PFSK-1 (cell line): ENCODE data around the gene GINS3.

Experiments used
- FOXP2 ChIP-seq: optimal IDR thresholded peaks from 2 replicates; pipeline ENCODE3; 2011; ENCODE audit warnings: borderline replicate concordance, control low read depth, inconsistent platforms; ENCODE audit not compliant: insufficient read depth; ENCODE audit errors: extremely low read length, extremely low read depth
- POLR2AphosphoS5 ChIP-seq: IDR thresholded peaks from 2 replicates; pipeline ENCODE4 v1.6.1; 2012; ENCODE audit warnings: low read depth, mild to moderate bottlenecking, control low read depth, low read length, moderate library complexity
- SIN3A ChIP-seq: IDR thresholded peaks from 2 replicates; pipeline ENCODE4 v1.6.1; 2012; ENCODE audit warnings: mild to moderate bottlenecking, low read length, moderate library complexity, borderline replicate concordance; ENCODE audit not compliant: insufficient read depth
- TAF1 ChIP-seq: IDR thresholded peaks from 2 replicates; pipeline ENCODE4 v1.6.1; 2012; ENCODE audit warnings: low read length, control low read depth, borderline replicate concordance; ENCODE audit not compliant: insufficient read depth
- TF ChIP-seq, protein P1 (sequence below), 2 experiments: IDR thresholded peaks; 2 replicates each; pipeline versions ENCODE4 v1.6.1 to v1.8.0; 2011 to 2012; ENCODE audit warnings: low read depth in 2 of 2, low read length in 2 of 2, control low read depth in 1 of 2, inconsistent platforms in 1 of 2, mild to moderate bottlenecking in 1 of 2, moderate library complexity in 1 of 2; ENCODE audit not compliant: insufficient read depth in 1 of 2

The GINS3 gene

GRCh38 chr16:58417035-58417434 lies 24.8 kb downstream of the GINS3 start:
- no peak for TF ChIP-seq SIN3A
- TF ChIP-seq, protein P1, sequence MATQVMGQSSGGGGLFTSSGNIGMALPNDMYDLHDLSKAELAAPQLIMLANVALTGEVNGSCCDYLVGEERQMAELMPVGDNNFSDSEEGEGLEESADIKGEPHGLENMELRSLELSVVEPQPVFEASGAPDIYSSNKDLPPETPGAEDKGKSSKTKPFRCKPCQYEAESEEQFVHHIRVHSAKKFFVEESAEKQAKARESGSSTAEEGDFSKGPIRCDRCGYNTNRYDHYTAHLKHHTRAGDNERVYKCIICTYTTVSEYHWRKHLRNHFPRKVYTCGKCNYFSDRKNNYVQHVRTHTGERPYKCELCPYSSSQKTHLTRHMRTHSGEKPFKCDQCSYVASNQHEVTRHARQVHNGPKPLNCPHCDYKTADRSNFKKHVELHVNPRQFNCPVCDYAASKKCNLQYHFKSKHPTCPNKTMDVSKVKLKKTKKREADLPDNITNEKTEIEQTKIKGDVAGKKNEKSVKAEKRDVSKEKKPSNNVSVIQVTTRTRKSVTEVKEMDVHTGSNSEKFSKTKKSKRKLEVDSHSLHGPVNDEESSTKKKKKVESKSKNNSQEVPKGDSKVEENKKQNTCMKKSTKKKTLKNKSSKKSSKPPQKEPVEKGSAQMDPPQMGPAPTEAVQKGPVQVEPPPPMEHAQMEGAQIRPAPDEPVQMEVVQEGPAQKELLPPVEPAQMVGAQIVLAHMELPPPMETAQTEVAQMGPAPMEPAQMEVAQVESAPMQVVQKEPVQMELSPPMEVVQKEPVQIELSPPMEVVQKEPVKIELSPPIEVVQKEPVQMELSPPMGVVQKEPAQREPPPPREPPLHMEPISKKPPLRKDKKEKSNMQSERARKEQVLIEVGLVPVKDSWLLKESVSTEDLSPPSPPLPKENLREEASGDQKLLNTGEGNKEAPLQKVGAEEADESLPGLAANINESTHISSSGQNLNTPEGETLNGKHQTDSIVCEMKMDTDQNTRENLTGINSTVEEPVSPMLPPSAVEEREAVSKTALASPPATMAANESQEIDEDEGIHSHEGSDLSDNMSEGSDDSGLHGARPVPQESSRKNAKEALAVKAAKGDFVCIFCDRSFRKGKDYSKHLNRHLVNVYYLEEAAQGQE (IDR thresholded peaks at IDR 0.05; ENCODE audit: insufficient read depth in 1 of 2, low read depth in 2 of 2, low read length in 2 of 2): no peak

DNA sequence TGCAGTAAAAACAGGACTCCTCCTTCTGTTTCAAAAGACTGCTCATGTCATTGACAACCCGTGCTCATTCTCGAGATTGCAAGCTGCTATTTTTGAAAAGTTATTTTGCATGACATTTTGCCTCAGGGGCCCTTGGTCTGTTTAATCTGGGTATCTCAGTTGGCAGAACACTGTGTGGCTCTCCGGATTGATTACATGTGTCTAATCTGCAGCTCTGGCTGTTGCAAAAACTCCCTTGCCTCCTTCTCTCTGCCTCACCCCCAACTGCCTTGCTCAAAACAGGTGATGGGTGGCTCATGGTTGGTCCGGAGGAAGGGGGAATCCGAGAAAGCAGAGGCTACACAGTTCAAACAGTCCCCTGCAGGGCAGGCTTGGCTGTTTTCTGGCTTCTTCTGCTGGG lies 25.3 kb downstream of the GINS3 start:
- no peak for TF ChIP-seq SIN3A
- TF ChIP-seq TAF1: no peak
- no peak for TF ChIP-seq POLR2AphosphoS5
- no peak for TF ChIP-seq FOXP2

DNA sequence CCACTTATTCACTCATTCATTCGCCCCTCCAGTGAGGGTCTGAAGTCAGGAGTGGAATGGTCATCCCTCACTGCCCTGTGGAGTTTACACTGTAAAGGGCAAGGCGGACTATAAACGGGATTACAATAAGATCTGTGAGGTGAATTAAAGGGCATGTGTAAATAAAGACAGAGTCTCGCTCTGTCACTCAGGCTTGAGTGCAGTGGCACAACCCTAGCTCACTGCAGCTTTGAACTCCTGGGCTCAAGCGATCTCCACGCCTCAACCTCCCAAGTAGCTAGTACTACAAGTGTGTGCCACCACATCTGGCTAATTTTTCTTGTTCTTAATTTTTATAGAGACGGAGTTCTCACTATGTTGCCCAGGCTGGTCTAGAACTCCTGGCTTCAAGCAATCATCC lies 25.8 kb downstream of the GINS3 start:
- TF ChIP-seq, protein P1 (IDR thresholded peaks at IDR 0.05; ENCODE audit: insufficient read depth in 1 of 2, low read depth in 2 of 2, low read length in 2 of 2): no peak
- no peak for TF ChIP-seq SIN3A
- no peak for TF ChIP-seq TAF1
- no peak for TF ChIP-seq POLR2AphosphoS5

DNA sequence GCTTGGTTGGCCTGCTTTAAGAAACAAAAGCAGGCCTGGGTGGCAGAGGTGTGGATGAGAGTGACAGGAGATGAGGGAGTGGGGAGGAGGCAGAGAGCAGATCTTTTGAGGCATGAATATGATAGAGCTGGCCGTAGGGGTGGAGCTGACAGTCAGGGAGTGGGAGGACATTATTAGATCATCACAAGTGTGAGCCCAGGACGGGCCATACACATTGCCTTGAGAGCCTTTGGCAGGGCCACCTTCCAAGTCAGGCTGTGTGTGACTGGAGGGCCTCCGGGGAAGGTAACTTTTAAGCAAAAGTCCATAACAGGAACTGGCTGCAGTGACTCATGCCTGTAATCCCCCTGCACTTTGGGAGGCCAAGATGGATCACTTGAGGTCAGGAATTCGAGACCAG lies 26.3 kb downstream of the GINS3 start:
- TF ChIP-seq POLR2AphosphoS5 (no peak), SIN3A (no peak), FOXP2 (no peak), TAF1 (no peak)
- TF ChIP-seq, protein P1 (IDR thresholded peaks at IDR 0.05; ENCODE audit: insufficient read depth in 1 of 2, low read depth in 2 of 2, low read length in 2 of 2): no peak

GRCh38 chr16:58419241-58419990 lies 27.1 kb downstream of the GINS3 start:
- TF ChIP-seq SIN3A (no peak), FOXP2 (no peak), POLR2AphosphoS5 (no peak), TAF1 (no peak)
- TF ChIP-seq, protein P1 (IDR thresholded peaks at IDR 0.05; ENCODE audit: insufficient read depth in 1 of 2, low read depth in 2 of 2, low read length in 2 of 2): no peak
